CD4-positive, alpha-beta T cell treated with Interleukin-15 for 4 hours (primary cell): ENCODE results near the gene SPACA6.

ENCODE experiments used
- DNase-seq: peaks from one replicate; pipeline ENCODE4 v3.0.0-alpha.2; 2020; ENCODE audit warnings: low spot score

SPACA6 gene

GRCh38 chr19:51689751-51690453 lies 3.2 kb upstream of the SPACA6 start:
- no peak for DNase-seq

- DNase-seq: peak; percentile 83
Measured at GRCh38 chr19:51690454-51691073, 2.6 kb upstream of the SPACA6 start.

GRCh38 chr19:51691074-51691583 lies 2.0 kb upstream of the SPACA6 start:
- peak; percentile 3 for DNase-seq

- no peak for DNase-seq
Measured at GRCh38 chr19:51691584-51692428, 1.3 kb upstream of the SPACA6 start.

- no peak for DNase-seq
Measured at GRCh38 chr19:51692468-51692867, 662 bp upstream of the SPACA6 start.

- no peak for DNase-seq
Measured at GRCh38 chr19:51693819-51694218, 689 bp downstream of the SPACA6 start.

GRCh38 chr19:51694318-51695085 lies 1.4 kb downstream of the SPACA6 start:
- DNase-seq: no peak

- DNase-seq: no peak
Measured at GRCh38 chr19:51695088-51695487, 2.0 kb downstream of the SPACA6 start.

- DNase-seq: no peak
Measured at GRCh38 chr19:51695702-51696315, 2.7 kb downstream of the SPACA6 start.

- no peak for DNase-seq
Measured at GRCh38 chr19:51696606-51697005, 3.5 kb downstream of the SPACA6 start.

- no peak for DNase-seq
Measured at GRCh38 chr19:51697169-51697776, 4.1 kb downstream of the SPACA6 start.

- no peak for DNase-seq
Measured at GRCh38 chr19:51698296-51698695, 5.2 kb downstream of the SPACA6 start.

- DNase-seq: no peak
Measured at GRCh38 chr19:51699170-51699569, 6.0 kb downstream of the SPACA6 start.

- DNase-seq: no peak
Measured at GRCh38 chr19:51701468-51702100, 8.5 kb downstream of the SPACA6 start.

- DNase-seq: peak; percentile 13
Measured at GRCh38 chr19:51702103-51702824, 9.1 kb downstream of the SPACA6 start.

GRCh38 chr19:51702825-51703574 lies 9.9 kb downstream of the SPACA6 start:
- no peak for DNase-seq

- DNase-seq: peak; percentile 95
Measured at GRCh38 chr19:51703575-51704515, 10.7 kb downstream of the SPACA6 start.

- DNase-seq: no peak
Measured at GRCh38 chr19:51704626-51705025, 11.5 kb downstream of the SPACA6 start.
